GM12878 (cell line): ENCODE results near the gene REXO1. TPM values are rescaled to one million over a fixed set of nuclear protein-coding genes. Genes with fewer than 3 reads are reported as not detected.

Source experiments
- ATAC-seq: fragments of 200-7000 bp; cut with Tn5 transposase; 3 replicates; pipeline ENCODE4 v1.9.1; 2020; ENCODE audit warnings: mild to moderate bottlenecking, moderate library complexity
- BruUV-seq: library from RNA; stranded (reverse); fragments of 400-500 nt; replicated peaks from 2 replicates; lab custom pipeline; 2021; lab: Mats Ljungman, UMichigan
- CTCF ChIA-PET: fragments of 300-600 bp; sonication (Branson Sonifier 250); formaldehyde crosslinking; extraction: SDS; loops from one replicate; lab custom pipeline; 2021; ENCODE audit warnings: inconsistent platforms; lab: Yijun Ruan, JAX
- POLR2A ChIA-PET: fragments of 350-600 bp; formaldehyde crosslinking; extraction: SDS; loops from one replicate; lab custom pipeline; 2021; ENCODE audit warnings: inconsistent platforms; lab: Charles Lee
- RAD21 ChIA-PET: fragments of 300-600 bp; sonication (Branson Sonifier 250); formaldehyde crosslinking; loops from one replicate; lab custom pipeline; 2023; ENCODE audit warnings: antibody characterized with exemption; ENCODE audit not compliant: unreplicated experiment; lab: Charles Lee
- SMC1A ChIA-PET: fragments of 300-600 bp; sonication (Branson Sonifier 250); formaldehyde crosslinking; loops from one replicate; lab custom pipeline; 2023; ENCODE audit not compliant: unreplicated experiment, uncharacterized antibody; lab: Charles Lee
- DNase-seq: peaks from one replicate; pipeline ENCODE4 v3.0.0-alpha.2; 2011; ENCODE audit warnings: low read depth, low spot score
- FAIRE-seq: peaks from 3 replicates; lab custom pipeline; 2011; peaks lifted over from hg19 to GRCh38; lab: Jason Lieb, UNC
- H2AFZ ChIP-seq: 2 replicates; pipeline ENCODE4 v1.6.0; 2011; ENCODE audit warnings: low read depth, low read length, control low read depth; ENCODE audit not compliant: control insufficient read depth
- H3K27ac ChIP-seq: 2 replicates; pipeline ENCODE4 v1.5.1; 2011; ENCODE audit warnings: control low read depth; ENCODE audit not compliant: control insufficient read depth, insufficient read depth
- H3K27me3 ChIP-seq, 2 experiments: replicated peaks in 1 of 2; 2 replicates each; pipeline versions ENCODE4 v1.6.0 to v1.6.1; 2011; ENCODE audit warnings: low read length in 1 of 2; ENCODE audit not compliant: control insufficient read depth in 2 of 2, insufficient read depth in 2 of 2
- H3K36me3 ChIP-seq, 2 experiments: 2 replicates each; pipeline ENCODE4 v1.5.1; 2011; ENCODE audit warnings: low read length in 1 of 2; ENCODE audit not compliant: control insufficient read depth in 2 of 2, insufficient read depth in 2 of 2
- H3K4me1 ChIP-seq: 2 replicates; pipeline ENCODE4 v1.6.1; 2011; ENCODE audit warnings: mild to moderate bottlenecking, low read length, moderate library complexity, mixed read lengths; ENCODE audit not compliant: control insufficient read depth, insufficient read depth
- H3K4me2 ChIP-seq: 2 replicates; pipeline ENCODE4 v1.6.0; 2011; ENCODE audit warnings: control low read depth; ENCODE audit not compliant: control insufficient read depth, insufficient read depth
- H3K4me3 ChIP-seq: fragments of 200-600 bp; sonication (generic); 2 replicates; pipeline ENCODE4 v1.5.1; 2016
- H3K79me2 ChIP-seq: 2 replicates; pipeline ENCODE4 v1.6.0; 2011; ENCODE audit warnings: low read length; ENCODE audit not compliant: control insufficient read depth, insufficient read depth
- H3K9ac ChIP-seq: 2 replicates; pipeline ENCODE4 v1.8.0; 2011; ENCODE audit warnings: low read length, control low read depth, mixed read lengths; ENCODE audit not compliant: control insufficient read depth, insufficient read depth
- H3K9me3 ChIP-seq: replicated peaks from 3 replicates; pipeline ENCODE4 v1.5.1; 2011; ENCODE audit warnings: mild to moderate bottlenecking, low read length; ENCODE audit not compliant: control insufficient read depth, insufficient read depth
- H4K20me1 ChIP-seq: 2 replicates; pipeline ENCODE4 v1.6.0; 2011; ENCODE audit not compliant: control insufficient read depth, insufficient read depth
- BACH1 ChIP-seq: fragments of 450-650 bp; IDR thresholded peaks from 2 replicates; pipeline ENCODE4 v1.6.1; 2017; ENCODE audit warnings: mild to moderate bottlenecking, borderline replicate concordance
- BHLHE40 ChIP-seq, 2 experiments: fragments of 450-650 bp in 1 of 2; IDR thresholded peaks; 2 replicates each; pipeline ENCODE4 v1.6.1; 2011 to 2017; ENCODE audit warnings: low read depth in 2 of 2, borderline replicate concordance in 1 of 2, improper control_type of control experiment in 1 of 2, low read length in 1 of 2, mild to moderate bottlenecking in 1 of 2
- CHD2 ChIP-seq: IDR thresholded peaks from 2 replicates; pipeline ENCODE4 v1.6.1; 2011; ENCODE audit warnings: low read depth, low read length, improper control_type of control experiment, borderline replicate concordance
- DPF2 ChIP-seq: fragments of 450-650 bp; IDR thresholded peaks from 2 replicates; pipeline ENCODE4 v1.6.1; 2017; ENCODE audit warnings: mild to moderate bottlenecking
- GATAD2B ChIP-seq: fragments of 450-650 bp; conservative IDR thresholded peaks from 2 replicates; pipeline ENCODE4 v1.6.1; 2017; ENCODE audit warnings: low read depth, mild to moderate bottlenecking, moderate library complexity
- HDGF ChIP-seq: fragments of 450-650 bp; IDR thresholded peaks from 2 replicates; pipeline ENCODE4 v1.6.1; 2016; ENCODE audit warnings: antibody characterized with exemption
- LARP7 ChIP-seq: fragments of 450-650 bp; IDR thresholded peaks from 2 replicates; pipeline ENCODE4 v1.6.1; 2017; ENCODE audit warnings: mild to moderate bottlenecking
- MEF2B ChIP-seq: fragments of 450-650 bp; IDR thresholded peaks from 2 replicates; pipeline ENCODE4 v1.6.1; 2018; ENCODE audit warnings: mild to moderate bottlenecking, moderate library complexity; ENCODE audit not compliant: partially characterized antibody, poor library complexity, severe bottlenecking
- MTA2 ChIP-seq: fragments of 450-650 bp; IDR thresholded peaks from 2 replicates; pipeline ENCODE4 v1.6.1; 2016; ENCODE audit warnings: low read depth, mild to moderate bottlenecking, moderate library complexity
- MYC ChIP-seq: IDR thresholded peaks from 2 replicates; pipeline ENCODE4 v1.6.1; 2011; ENCODE audit warnings: mild to moderate bottlenecking, low read length, moderate library complexity, inconsistent platforms; ENCODE audit not compliant: insufficient read depth, insufficient replicate concordance, insufficient read length, severe bottlenecking
- NBN ChIP-seq: fragments of 450-650 bp; IDR thresholded peaks from 2 replicates; pipeline ENCODE4 v1.6.1; 2016
- POLR2A ChIP-seq: IDR thresholded peaks from 2 replicates; pipeline ENCODE4 v1.6.1; 2011; ENCODE audit warnings: low read depth, mild to moderate bottlenecking, low read length
- POLR2AphosphoS2 ChIP-seq: IDR thresholded peaks from 2 replicates; pipeline ENCODE4 v1.6.1; 2011; ENCODE audit warnings: low read depth, mild to moderate bottlenecking, low read length, improper control_type of control experiment, moderate library complexity
- RB1 ChIP-seq: fragments of 450-650 bp; formaldehyde crosslinking; IDR thresholded peaks from 2 replicates; pipeline ENCODE4 v1.6.1; 2017; ENCODE audit warnings: mild to moderate bottlenecking, borderline replicate concordance
- SIN3A ChIP-seq: IDR thresholded peaks from 2 replicates; pipeline ENCODE4 v1.6.1; 2012; ENCODE audit warnings: low read depth, low read length, improper control_type of control experiment
- SMARCA5 ChIP-seq: fragments of 450-650 bp; IDR thresholded peaks from 2 replicates; pipeline ENCODE4 v1.6.1; 2017; ENCODE audit warnings: mild to moderate bottlenecking
- SP1 ChIP-seq: IDR thresholded peaks from one replicate; pipeline ENCODE4 v1.6.1; 2011; ENCODE audit warnings: low read depth, low read length
- SUPT20H ChIP-seq: IDR thresholded peaks from 2 replicates; pipeline ENCODE4 v1.6.1; 2011; ENCODE audit warnings: low read depth, mild to moderate bottlenecking, low read length, moderate library complexity, borderline replicate concordance; ENCODE audit not compliant: control insufficient read depth
- TBL1XR1 ChIP-seq: IDR thresholded peaks from 2 replicates; pipeline ENCODE4 v1.6.1; 2012; ENCODE audit warnings: low read depth, low read length, improper control_type of control experiment
- TCF12 ChIP-seq: IDR thresholded peaks from 2 replicates; pipeline ENCODE4 v1.6.1; 2011; ENCODE audit warnings: low read depth, mild to moderate bottlenecking, low read length
- YY1 ChIP-seq: IDR thresholded peaks from 2 replicates; pipeline ENCODE4 v1.6.1; 2011; ENCODE audit warnings: low read depth, mild to moderate bottlenecking, low read length
- WGBS: methylation state at CpG from one replicate; pipeline ENCODE4 v1.1.6; 2016; ENCODE audit warnings: low lambda C conversion rate; ENCODE audit not compliant: insufficient replicate concordance, insufficient coverage; ENCODE audit errors: missing lambda C conversion rate; 5-methylcytosine and 5-hydroxymethylcytosine counted together
- in situ Hi-C: fragments of 300-500 bp; cut with MboI; formaldehyde crosslinking; loops from 9 replicates; pipeline ENCODE4 v1.14.3; 2018; ENCODE audit warnings: mixed read lengths
- intact Hi-C: fragments of 100-400 bp; cut with micrococcal nuclease; formaldehyde crosslinking; loops from one replicate; pipeline ENCODE4 v1.14.2; 2022; ENCODE audit not compliant: unreplicated experiment
- polyA plus RNA-seq, 11 experiments: library from polyadenylated mRNA; depleted of rRNA in 4 of 11; unstranded in 6 of 11; stranded (reverse) in 5 of 11; fragments of >200 nt; fragmentation: Nextera tagmentation in 4 of 11; fragmentation: Illumina TruSeq in 1 of 11; extraction: Ambion mirVana in 4 of 11; extraction: Trizol in 1 of 11; gene quantifications; 1 replicate in 1 of 11; 2 replicates in 10 of 11; pipeline versions ENCODE4 v1.2.1 to v1.2.3, GENCODE V29; 2011 to 2016; ENCODE audit warnings: inconsistent platforms in 2 of 11, missing spikeins in 2 of 11, low read depth in 1 of 11
- total RNA-seq, 4 experiments: library from RNA; depleted of rRNA in 3 of 4; stranded (reverse); fragments of >200 nt in 3 of 4; fragmentation: Illumina TruSeq in 1 of 4; extraction: Trizol in 1 of 4; gene quantifications; 2 replicates each; pipeline versions ENCODE4 v1.2.1 to v1.2.3, GENCODE V29; 2013 to 2021
- TF ChIP-seq, protein P1 (sequence below): IDR thresholded peaks from 2 replicates; pipeline ENCODE4 v1.6.1; 2012; ENCODE audit warnings: low read length, inconsistent platforms
- TF ChIP-seq, protein P2 (sequence below): IDR thresholded peaks from 2 replicates; pipeline ENCODE4 v1.6.1; 2012; ENCODE audit warnings: low read depth, low read length, improper control_type of control experiment

Gene REXO1
- total and polyA plus RNA-seq, 10 of the 15 experiments (the other 5 are each of a cell fraction or from before 2014, with no cell fraction given) = 0.03 to 45.2 (median 8.4) TPM

DNA sequence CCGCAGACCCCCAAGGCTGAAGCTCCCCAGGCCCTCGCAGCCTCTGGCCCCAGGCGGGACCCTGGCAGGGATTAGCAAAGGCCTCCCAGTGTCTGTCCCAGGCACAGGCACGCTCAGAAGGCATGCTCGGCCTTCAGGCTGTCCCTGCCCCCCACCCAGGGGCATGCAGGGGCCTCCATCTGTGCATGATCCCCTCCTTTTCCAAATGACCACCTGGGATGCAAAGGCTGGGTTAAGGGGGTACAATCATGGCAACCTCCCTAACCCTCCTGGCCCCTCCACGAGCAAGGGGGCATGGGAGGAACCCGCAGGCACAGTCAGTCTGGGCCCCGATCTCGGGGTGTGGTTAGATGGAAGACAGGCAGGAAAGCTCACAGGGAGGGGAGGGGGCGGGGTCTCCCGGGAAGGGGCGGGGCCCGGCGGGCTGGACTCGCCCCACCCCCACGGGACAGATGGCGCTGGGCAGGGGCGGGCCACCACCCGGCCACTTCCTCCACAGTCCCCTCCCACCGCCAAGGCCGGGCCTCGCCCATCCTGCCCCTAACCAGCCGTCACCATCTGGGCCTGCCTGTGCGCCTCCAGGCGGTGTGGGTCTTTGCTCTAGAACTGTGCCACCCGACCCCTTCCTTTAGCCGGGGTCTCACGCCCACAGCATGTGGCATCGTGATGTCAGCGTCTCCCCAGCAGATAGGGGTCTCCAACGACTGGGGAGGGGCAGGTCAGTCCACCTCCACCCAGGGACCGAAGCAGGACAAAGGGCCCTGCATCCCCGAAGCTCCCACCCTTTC, 7.0 kb upstream of the REXO1 start:
- H3K36me3 ChIP-seq = peaks cover 0 to 3% of the 10 kb centered on the region in 2 experiments; a peak in 2 of 4 replicates
- peak overlapping the region; percentile 82 for H3K4me3 ChIP-seq
- ChIA-PET RAD21 (interaction anchor here (0.6 to 1.6 kb wide), 6 partner anchors 10 to 539 kb away, joined by 3 to 6 read pairs (median 3); no protein-coding TSS in a partner anchor), CTCF (interaction anchor here (0.7 to 0.8 kb wide), 2 partner anchors 9 to 42 kb away, joined by 3 to 4 read pairs; no protein-coding TSS in a partner anchor), SMC1A (no interaction called here), POLR2A (interaction anchor here (0.6 to 1.6 kb wide), 6 partner anchors 21 to 264 kb away, joined by 3 to 6 read pairs (median 3); no protein-coding TSS in a partner anchor)
- WGBS = 15% methylated on average over 27 of the region's 33 CpGs
- peak overlapping the region; percentile 87 for H3K27ac ChIP-seq
- DNase-seq (peak; percentile 59), ATAC-seq (peak; percentile 84), FAIRE-seq (peak; percentile 98)
- H3K4me1 ChIP-seq = peaks cover 21% of the 10 kb centered on the region
- H3K9ac ChIP-seq = peak overlapping the region; percentile 80
- intact Hi-C loops = no loop called here
- H2AFZ ChIP-seq = no peak overlapping the region; the same call in 1 of the 2 replicates
- H4K20me1 ChIP-seq = peaks cover 3% of the 10 kb centered on the region; the same call in 1 of the 2 replicates
- H3K4me2 ChIP-seq = peak overlapping the region; percentile 96
- H3K79me2 ChIP-seq = peaks cover 65% of the 10 kb centered on the region
- no peaks in the 10 kb centered on the region for H3K27me3 ChIP-seq
- H3K9me3 ChIP-seq = no peaks in the 10 kb centered on the region
- in situ Hi-C loops = loop anchor here (25.0 kb wide), 1 partner anchor 1507 kb away; the partner anchor contains the start of gene NFIC
- BruUV-seq = no TSS peak
- TF ChIP-seq, protein P1, sequence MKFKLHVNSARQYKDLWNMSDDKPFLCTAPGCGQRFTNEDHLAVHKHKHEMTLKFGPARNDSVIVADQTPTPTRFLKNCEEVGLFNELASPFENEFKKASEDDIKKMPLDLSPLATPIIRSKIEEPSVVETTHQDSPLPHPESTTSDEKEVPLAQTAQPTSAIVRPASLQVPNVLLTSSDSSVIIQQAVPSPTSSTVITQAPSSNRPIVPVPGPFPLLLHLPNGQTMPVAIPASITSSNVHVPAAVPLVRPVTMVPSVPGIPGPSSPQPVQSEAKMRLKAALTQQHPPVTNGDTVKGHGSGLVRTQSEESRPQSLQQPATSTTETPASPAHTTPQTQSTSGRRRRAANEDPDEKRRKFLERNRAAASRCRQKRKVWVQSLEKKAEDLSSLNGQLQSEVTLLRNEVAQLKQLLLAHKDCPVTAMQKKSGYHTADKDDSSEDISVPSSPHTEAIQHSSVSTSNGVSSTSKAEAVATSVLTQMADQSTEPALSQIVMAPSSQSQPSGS = no peak
- TF ChIP-seq SP1 (peak; percentile 22), YY1 (peak; percentile 69), DPF2 (peak; percentile 30; the same call in 1 of the 2 replicates), MTA2 (no peak), TCF12 (peak; percentile 70), POLR2AphosphoS2 (peak; percentile 55; the same call in 1 of the 2 replicates), SIN3A (peak; percentile 31; the same call in 1 of the 2 replicates), MYC (peak; percentile 30), GATAD2B (peak; percentile 42; the same call in 1 of the 2 replicates), TBL1XR1 (no peak), RB1 (peak; percentile 21; the same call in 1 of the 2 replicates), SMARCA5 (peak; percentile 65; the same call in 1 of the 2 replicates), NBN (peak; percentile 62; the same call in 1 of the 2 replicates), LARP7 (peak; percentile 55), BHLHE40 (IDR thresholded peaks at IDR 0.05; ENCODE audit: borderline replicate concordance in 1 of 2, low read depth in 2 of 2, low read length in 1 of 2) (peak in 1 of 2 experiments; percentile 6; a peak in 1 of 4 replicates), BACH1 (peak; percentile 35; the same call in 1 of the 2 replicates), MEF2B (no peak), POLR2A (peak; percentile 76), HDGF (peak; percentile 92; the same call in 1 of the 2 replicates), CHD2 (0 out of 2 replicates have a peak, but pooled peaks have one; percentile 10), SUPT20H (no peak)
- TF ChIP-seq, protein P2, sequence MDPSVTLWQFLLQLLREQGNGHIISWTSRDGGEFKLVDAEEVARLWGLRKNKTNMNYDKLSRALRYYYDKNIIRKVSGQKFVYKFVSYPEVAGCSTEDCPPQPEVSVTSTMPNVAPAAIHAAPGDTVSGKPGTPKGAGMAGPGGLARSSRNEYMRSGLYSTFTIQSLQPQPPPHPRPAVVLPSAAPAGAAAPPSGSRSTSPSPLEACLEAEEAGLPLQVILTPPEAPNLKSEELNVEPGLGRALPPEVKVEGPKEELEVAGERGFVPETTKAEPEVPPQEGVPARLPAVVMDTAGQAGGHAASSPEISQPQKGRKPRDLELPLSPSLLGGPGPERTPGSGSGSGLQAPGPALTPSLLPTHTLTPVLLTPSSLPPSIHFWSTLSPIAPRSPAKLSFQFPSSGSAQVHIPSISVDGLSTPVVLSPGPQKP = 0 out of 2 replicates have a peak, but pooled peaks have one; percentile 11
